Mucosa of descending colon (tissue), 3 donors: ENCODE measurements around the gene DAP. TPM values are rescaled to one million over a fixed set of nuclear protein-coding genes. Genes with fewer than 3 reads are reported as not detected.

Experiments
- ATAC-seq: fragments of 200-7000 bp; cut with Tn5 transposase; one replicate; pipeline ENCODE4 v1.9.1; 2020; ENCODE audit warnings: mild to moderate bottlenecking, moderate library complexity
- DNase-seq, 3 donors: peaks; one replicate each; pipeline ENCODE4 v3.0.0-alpha.2; 2020
- H3K36me3 ChIP-seq: fragments of 200-600 bp; one replicate; pipeline ENCODE4 v1.8.0; 2021; ENCODE audit warnings: low read depth, mild to moderate bottlenecking
- H3K4me1 ChIP-seq: fragments of 200-600 bp; one replicate; pipeline ENCODE4 v1.8.0; 2021; ENCODE audit warnings: low read depth, mild to moderate bottlenecking
- H3K4me3 ChIP-seq: fragments of 200-600 bp; one replicate; pipeline ENCODE4 v1.8.0; 2021; ENCODE audit warnings: mild to moderate bottlenecking
- H3K9me3 ChIP-seq: fragments of 200-600 bp; one replicate; pipeline ENCODE4 v1.8.0; 2021; ENCODE audit warnings: mild to moderate bottlenecking
- intact Hi-C, 2 donors: fragments of 100-400 bp; cut with DNase I in 1 of 2; cut with micrococcal nuclease in 1 of 2; formaldehyde crosslinking; loops; one replicate each; pipeline versions ENCODE4 v1.11.0 to v1.11.1; 2022; cut with DNase I, micrococcal nuclease
- total RNA-seq, 3 donors: library from RNA; stranded (reverse); fragmentation: NEBNext Ultra II Directional in 2 of 3; extraction: Animal tissue kit (Norgen Biotek cat#: 25700) in 2 of 3; gene quantifications; one replicate each; pipeline versions ENCODE4 v1.2.1 to v1.2.4, GENCODE V29; 2021 to 2023
- TF ChIP-seq, protein P1 (sequence below): fragments of 200-600 bp; IDR thresholded peaks from one replicate; pipeline ENCODE4 v1.8.0; 2022; ENCODE audit warnings: antibody characterized with exemption, mild to moderate bottlenecking
- donor health status: DM: no; HTN: no; CAD: no; lungs with moderate emphysema.
- donor health status: DM: no; HTN: no; CAD: no.
- donor health status: DM: no; HTN: yes; CAD: no.

Gene DAP
- total RNA-seq, 3 donors from 2014 or later, result 63.7 to 125 (median 109) TPM

GRCh38 chr5:10730043-10730351 is 31.0 kb downstream of the DAP start:
- no peak for ATAC-seq
- peaks cover 11% of the 10 kb centered on the region for H3K4me1 ChIP-seq

DNA sequence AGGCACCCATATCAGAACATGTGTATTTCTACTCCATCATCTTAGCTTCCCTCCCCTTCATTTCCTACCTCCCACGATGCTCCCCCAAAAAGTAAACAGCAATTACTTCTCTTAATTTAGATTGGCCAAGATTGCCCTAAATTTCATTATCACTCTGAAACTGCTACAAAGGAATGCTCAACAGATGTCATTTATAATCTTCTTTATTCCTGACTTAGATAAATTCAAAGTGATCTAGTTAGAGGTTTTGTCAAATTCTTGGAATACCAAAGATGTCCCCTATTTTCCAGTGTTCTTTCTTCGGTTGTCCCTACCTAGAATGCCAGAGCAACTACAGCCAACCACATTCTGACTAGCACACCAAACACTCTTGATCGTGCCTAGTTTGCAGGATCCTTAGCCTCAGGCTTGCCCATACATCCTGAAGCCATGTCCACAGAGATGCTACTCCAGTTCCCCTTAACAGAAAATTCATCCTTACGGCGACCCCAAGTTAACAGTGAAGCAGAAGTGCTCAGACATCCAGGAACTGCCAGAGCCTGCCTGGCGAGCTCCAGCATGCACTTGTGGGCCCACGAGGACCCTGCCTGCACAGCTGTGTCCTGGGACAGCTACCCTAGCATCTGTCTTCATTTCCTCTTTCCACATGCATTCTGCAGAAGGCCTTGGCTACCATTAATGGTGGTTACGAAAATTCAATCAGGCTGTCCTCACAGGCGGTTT is 31.6 kb downstream of the DAP start:
- intact Hi-C loops, result no loop called here
- no peak for DNase-seq
- H3K9me3 ChIP-seq, result no peaks in the 10 kb centered on the region
- H3K4me1 ChIP-seq, result peaks cover 16% of the 10 kb centered on the region
- H3K36me3 ChIP-seq, result no peaks in the 10 kb centered on the region
- TF ChIP-seq, protein P1, sequence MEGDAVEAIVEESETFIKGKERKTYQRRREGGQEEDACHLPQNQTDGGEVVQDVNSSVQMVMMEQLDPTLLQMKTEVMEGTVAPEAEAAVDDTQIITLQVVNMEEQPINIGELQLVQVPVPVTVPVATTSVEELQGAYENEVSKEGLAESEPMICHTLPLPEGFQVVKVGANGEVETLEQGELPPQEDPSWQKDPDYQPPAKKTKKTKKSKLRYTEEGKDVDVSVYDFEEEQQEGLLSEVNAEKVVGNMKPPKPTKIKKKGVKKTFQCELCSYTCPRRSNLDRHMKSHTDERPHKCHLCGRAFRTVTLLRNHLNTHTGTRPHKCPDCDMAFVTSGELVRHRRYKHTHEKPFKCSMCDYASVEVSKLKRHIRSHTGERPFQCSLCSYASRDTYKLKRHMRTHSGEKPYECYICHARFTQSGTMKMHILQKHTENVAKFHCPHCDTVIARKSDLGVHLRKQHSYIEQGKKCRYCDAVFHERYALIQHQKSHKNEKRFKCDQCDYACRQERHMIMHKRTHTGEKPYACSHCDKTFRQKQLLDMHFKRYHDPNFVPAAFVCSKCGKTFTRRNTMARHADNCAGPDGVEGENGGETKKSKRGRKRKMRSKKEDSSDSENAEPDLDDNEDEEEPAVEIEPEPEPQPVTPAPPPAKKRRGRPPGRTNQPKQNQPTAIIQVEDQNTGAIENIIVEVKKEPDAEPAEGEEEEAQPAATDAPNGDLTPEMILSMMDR, result no peak
- no peak for ATAC-seq
- no peak overlapping the region for H3K4me3 ChIP-seq

More at GRCh38 chr5:10730043-10730351, 31.0 kb downstream of the DAP start:
- DNase-seq, result no peak
- H3K36me3 ChIP-seq, result no peaks in the 10 kb centered on the region
- no peaks in the 10 kb centered on the region for H3K9me3 ChIP-seq
- intact Hi-C loops, result no loop called here
- H3K4me3 ChIP-seq, result no peak overlapping the region
- TF ChIP-seq, protein P1, result no peak

- Histone ChIP-seq H3K9me3 (no peaks in the 10 kb centered on the region), H3K36me3 (no peaks in the 10 kb centered on the region), H3K4me1 (peaks cover 16% of the 10 kb centered on the region), H3K4me3 (no peak overlapping the region)
- no peak for ATAC-seq
- intact Hi-C loops, result no loop called here
- TF ChIP-seq, protein P1, result no peak
- DNase-seq, result no peak
These were observed 32.4 kb downstream of the DAP start for GRCh38 chr5:10728679-10729078.

DNA sequence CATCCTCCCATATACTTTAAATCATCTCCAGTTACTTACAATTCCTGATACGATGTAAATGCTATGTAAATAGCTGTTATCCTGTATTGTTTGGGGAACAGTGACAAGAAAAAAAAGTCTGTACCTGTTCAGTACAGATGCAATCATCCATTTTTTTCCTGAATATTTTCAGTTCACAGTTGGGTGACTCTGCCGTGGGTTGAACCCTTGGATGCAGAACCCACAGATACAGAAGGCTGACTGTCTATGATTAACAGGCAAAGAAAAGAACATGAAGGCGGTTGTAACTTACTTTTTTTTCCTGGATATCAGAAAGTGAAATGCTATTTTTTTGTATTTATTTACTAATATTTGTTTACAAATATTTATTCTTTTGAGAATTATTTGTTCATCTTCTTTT is 33.2 kb downstream of the DAP start:
- Histone ChIP-seq H3K4me1 (peaks cover 16% of the 10 kb centered on the region), H3K36me3 (no peaks in the 10 kb centered on the region)

GRCh38 chr5:10726913-10727517 is 34.0 kb downstream of the DAP start:
- DNase-seq (no peak), ATAC-seq (no peak)
- no peaks in the 10 kb centered on the region for H3K36me3 ChIP-seq
- H3K9me3 ChIP-seq, result no peaks in the 10 kb centered on the region
- peaks cover 16% of the 10 kb centered on the region for H3K4me1 ChIP-seq
- TF ChIP-seq, protein P1, result no peak
- H3K4me3 ChIP-seq, result no peak overlapping the region
- intact Hi-C loops, result no loop called here

More for the DNA sequence above, 33.2 kb downstream of the DAP start:
- DNase-seq (no peak), ATAC-seq (no peak)
- H3K4me3 ChIP-seq, result no peak overlapping the region
- intact Hi-C loops, result no loop called here
- no peaks in the 10 kb centered on the region for H3K9me3 ChIP-seq
- TF ChIP-seq, protein P1, result no peak
